HG02763 (cell line): Measurements from ENCODE around the gene EYS.

ENCODE experiments used
- ATAC-seq: cut with Tn5 transposase; IDR thresholded peaks from one replicate; pipeline ENCODE4 v1.9.1; 2021; ENCODE audit warnings: mild to moderate bottlenecking, moderate library complexity; ENCODE audit not compliant: unreplicated experiment

EYS gene

DNA sequence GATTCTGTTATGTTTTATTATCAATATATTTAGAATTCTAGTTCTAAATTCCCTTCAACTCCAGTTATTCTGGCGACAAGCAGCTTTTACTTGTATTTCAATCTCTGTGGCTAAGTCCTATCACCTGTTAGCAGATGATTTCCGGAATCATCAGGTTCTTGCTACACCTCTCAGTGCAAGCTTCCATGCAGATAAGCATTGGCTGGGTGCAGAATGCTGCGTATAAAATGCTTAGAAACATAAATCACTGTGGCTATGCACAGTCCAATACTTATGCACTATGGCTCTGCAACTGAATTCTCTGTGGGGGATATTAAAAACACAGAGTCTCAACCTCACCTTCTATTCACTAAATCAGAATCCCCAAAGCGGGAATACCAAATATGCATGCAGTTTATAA lies 720.0 kb downstream of the EYS start:
- no peak for ATAC-seq

DNA sequence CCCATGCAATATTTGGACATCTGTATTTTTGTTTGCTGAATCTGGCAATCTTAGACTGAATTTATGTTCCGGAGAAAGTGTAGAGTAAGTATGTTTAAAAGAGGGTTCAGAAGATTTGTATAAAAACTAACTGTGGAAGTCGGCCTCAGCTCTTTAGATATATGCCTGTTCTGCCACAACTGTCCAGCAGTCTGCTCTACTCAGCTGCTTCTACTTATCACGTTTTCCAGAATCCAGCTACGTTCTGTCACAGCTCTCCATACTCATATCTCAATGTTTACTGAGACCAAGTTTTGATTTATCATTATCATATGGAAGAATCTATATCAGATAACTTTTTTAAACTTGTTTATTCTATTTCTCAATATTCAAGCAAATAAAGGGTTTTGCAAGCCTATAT lies 721.3 kb downstream of the EYS start:
- ATAC-seq: no peak

DNA sequence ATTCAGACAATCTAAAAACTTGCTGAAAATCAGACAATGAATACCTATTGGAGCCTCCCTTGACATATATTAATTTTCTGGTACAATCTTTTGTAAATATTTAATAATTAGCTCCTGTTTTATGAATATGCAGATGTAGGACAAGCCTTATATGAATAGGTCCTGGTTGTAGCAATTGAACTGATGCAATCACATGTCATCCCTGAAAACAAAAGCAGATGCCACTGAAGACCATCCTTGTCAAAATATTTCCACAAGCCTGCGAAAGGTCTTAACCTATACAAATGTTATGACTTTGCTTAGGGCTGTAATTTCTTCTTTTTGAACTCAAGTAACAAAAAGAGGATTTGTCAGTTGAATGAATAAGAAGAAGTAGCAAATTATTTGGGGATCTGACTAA lies 722.1 kb downstream of the EYS start:
- ATAC-seq: no peak

DNA sequence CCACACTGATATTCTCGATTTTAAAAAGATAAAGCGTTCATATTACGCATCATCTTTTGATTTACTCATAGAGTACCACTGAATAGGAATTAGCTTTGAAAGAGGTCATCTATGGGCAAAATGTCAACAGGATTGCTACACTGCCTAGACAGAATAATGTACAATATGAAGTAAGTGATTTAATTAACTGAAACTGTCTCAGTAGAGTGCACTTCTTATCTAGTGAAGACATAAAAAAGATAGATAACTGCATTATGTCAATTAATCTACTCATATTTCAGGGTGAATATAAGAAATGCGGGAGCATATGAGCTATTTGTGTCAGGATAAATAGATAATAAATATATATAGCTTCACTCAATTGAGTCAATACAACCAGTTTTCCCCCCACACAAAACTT lies 723.9 kb downstream of the EYS start:
- ATAC-seq: no peak

DNA sequence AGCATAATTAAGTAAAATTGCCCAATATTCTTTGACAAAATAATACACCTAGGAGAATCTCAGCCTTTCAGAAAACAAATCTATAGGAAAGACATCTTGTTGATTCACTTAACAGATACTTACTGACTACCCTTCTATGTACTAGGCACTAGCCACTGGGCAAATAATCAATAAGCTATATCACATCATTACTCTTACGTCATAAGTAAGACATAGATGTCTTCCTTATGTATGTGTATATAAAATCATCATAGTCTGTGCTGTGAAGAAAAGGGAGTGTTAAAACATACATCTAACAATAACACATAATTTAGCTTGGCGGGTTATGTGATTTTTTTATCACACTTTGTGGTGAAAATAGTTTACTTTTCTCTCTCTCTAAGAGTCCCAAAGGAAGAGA lies 733.9 kb downstream of the EYS start:
- ATAC-seq: no peak

DNA sequence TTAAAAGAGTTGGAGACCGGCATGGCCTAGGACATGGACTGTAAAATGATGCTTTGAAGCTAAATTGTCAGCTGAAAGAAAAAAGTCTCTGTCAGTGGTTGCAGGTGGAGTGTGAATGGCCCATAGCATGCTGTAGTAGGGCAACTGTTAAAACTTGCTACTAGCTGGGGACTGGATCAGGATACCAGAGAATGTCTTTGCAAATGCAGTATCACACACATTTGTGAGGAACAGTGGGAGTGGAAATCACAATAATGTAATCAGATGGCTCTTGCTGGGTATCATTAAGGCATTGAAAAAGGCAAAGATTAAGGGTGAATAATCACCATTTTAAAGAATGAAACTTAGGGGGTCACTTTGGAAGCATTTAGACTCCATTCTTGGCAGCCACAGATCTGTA lies 737.9 kb downstream of the EYS start:
- no peak for ATAC-seq

DNA sequence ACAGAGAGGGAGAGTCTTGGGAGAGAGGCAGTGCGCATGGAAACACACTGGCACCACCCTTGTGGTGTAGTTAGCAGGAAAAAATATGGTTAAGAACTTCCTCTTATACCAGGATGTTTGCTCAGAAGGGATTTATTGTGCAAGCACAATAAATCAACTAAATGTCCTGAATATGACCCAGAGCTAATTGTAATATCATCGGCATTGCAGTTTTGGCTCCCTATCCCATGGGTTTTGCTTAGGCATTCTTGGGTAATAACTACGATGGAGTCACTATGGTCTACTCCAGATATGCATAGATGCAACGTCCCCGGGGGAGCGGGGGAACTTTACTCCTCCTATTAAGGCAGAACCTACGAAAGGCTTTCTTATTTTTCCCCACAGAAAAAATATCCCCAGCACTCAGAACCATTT lies 751.6 kb downstream of the EYS start:
- no peak for ATAC-seq

DNA sequence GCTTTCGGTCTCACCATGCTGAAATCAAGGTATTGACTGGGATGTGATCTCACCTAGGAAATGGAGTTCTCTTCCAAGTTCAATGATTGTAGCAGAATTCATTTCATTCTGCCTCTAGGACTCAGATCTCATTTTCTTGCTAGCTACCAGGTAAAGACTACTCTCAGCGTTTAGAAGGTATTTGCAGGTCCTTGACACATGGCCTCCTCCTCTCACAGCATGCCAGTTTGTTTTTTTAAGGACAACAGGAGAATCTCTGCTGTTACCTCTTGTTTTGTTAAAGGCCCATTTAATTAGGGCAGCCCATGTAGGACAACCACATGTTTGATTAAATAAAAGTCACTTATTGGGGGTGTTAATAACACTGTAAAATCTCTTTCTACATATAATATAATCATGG lies 757.8 kb downstream of the EYS start:
- no peak for ATAC-seq

DNA sequence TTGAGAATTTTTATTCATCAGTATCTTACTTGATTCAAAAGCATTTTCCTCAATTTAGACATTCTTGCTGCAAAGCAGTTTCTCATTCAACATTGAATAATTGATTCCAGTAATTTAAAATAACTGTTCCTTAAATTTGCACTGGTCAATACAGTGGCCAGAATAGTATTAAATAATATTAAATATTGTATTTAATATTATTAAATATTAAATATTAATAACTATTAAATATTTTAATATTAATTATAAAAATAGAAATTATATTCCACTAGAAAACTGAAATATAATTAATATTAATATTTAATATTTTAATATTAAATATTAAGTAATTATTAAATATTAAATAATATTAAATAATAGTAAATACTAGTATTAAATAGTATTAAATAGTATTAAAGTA lies 758.8 kb downstream of the EYS start:
- ATAC-seq: no peak

DNA sequence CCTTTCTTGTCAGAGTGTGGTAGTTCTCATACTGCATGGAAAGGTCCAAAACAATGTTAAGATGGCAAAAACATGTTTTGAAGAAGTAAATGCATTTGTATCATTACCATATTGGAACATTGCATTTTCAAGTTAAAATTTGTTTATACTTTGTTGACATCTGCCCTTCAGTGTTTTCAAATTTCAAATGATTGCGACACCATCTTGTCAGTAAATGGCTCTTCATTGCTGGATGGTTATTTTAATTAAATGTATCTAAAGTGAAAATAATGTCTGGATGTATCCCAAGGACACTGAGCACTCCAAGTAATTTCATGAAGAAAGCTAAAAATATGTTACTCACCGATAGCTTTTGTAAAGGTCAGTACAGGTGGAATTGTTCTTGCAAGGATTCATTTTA lies 761.6 kb downstream of the EYS start:
- ATAC-seq: no peak

DNA sequence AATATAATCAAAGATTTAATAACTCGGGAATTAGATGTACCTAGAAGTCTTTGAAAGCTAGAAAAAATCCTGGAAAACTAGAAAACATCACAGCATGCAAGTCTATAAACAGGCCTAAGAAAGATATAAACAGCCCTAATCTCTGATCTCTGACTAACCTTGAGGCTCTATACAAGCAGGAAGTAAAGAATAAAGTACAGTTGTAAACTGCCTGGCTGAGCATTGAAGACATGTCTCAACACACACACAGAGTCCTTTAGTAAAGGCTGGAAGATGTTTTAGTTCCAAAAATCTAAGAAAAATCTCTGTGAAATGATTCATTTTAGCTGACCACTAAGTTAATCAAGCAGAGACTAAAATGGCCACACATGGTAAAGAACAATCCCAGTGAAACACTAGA lies 774.5 kb downstream of the EYS start:
- ATAC-seq: no peak

DNA sequence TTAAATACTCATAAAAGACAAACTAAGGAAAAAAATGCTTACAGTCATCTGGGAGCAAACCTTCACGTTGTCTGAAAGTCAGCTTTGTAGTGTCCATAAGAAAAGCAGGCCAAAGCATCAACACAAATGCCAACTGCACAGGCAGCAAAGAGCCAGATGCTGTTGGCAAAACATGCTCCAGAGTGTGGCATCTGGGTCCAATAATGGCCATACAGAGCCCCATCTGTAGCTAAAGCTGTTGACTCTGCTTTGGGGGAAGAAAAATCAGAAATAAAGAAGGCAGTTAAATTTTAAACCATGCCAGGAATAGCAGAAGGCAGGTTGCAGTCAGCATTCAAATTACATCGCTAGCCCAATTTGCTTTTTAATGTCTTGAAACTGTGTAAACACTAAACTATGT lies 776.3 kb downstream of the EYS start:
- ATAC-seq: no peak

DNA sequence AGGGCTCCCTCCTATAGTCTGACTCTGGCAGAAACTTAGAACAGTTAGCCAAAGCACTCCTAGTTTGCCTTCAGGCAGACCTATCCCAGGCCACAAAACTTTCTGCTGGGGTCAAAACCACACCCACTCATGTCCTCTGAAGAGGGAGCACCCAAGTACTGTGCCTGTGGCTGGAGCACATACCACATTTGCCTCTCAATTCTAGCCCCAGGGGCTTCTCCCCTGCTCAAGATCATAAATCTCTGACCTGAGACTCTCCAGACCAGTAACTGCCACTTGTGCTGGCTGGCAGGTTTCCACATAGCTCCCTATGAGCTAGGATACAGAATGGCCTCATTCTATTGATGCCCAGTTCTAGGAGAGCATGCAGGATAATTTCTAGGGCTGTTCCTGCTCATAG lies 781.0 kb downstream of the EYS start:
- ATAC-seq: no peak

DNA sequence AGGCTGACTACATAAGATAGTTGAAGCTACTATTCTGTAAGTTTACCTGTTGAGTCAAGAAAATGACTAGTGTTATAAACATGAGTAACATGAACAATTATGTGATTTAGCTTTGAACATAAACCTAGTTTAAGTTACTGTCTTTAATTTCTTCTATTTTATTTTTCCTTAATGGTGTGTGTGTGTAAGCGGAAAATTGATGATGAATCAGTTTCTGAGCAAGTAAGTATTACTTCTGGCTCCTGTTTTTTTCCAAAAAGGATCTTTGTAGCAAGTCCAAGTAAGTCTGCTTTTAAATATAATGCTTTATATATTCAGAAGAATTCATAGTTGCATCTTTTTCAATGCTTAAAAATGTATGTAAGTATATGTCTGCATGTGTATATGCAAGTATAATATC lies 786.8 kb downstream of the EYS start:
- ATAC-seq: no peak

DNA sequence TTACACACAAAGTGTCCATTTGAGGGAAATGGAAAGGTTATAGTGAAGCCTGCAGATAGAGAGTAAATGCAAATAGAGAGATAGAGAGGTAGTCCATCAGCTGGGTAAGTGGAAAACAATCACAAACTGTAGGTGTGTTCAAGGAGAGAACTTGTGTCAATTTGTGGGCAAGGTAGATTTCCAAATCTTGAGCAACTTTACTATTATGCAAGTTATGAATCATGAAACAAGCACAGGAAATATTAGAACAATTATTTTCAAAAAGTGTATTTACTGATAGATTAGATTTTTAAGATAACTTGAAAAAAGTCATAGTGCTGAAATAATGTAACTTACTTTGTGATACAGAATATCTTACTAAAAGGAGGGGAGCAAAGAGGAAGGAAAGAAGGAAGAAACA lies 792.9 kb downstream of the EYS start:
- no peak for ATAC-seq

DNA sequence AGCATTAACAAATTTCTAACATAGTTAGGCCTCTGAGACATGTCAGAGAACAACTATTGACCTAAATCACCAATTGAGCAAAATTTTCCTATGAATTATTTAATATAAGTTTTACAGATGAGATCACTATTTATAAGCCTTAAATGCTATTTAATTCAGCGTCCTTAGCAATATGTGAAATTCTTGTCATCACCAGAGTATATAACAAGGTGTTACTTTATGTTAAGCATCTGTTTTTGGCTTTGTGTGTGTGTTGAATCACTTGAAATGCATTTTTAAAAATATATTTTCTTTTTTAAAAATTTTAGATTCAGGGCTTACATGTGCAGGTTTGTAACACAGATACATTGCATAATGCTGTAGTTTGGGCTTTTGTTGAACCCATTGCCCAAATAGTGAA lies 794.1 kb downstream of the EYS start:
- ATAC-seq: no peak

DNA sequence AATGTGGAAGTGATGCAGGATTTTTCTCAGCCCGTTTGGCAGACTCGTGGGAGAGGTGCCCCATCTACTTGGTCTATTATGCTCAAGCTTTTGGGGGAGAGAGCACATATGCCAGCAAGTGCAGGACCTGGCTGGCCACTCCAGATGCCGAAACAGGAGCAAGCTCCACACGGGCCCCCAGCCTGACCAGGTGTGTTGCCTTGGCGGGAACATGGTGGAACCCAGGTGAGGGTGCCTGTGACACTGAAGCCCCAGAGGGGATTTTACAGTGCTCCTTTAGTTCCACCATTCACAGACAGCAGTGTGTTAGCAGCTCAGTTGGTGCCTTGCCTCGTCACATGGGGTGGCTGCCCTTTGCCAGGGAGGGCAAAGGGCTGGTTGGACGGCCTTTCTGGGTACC lies 798.9 kb downstream of the EYS start:
- no peak for ATAC-seq

DNA sequence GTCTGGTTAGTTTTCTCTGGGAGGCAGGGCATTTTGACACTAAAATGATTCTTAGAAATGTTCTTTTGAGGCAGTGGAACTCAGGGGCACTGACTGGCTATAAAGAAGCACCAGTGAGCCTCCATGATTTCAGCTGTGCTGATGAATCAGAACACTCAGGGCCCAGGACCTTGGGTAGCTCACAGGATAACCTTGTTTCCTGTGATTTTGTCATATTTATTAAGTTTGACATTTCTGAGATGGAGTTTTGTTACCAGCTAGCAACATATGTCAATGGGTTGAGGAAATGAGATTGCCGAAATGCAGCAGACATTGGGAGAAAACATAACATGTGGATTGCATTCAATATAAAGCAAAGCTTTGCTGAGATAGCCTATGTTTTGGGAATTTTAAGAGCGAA lies 802.4 kb downstream of the EYS start:
- ATAC-seq: no peak

DNA sequence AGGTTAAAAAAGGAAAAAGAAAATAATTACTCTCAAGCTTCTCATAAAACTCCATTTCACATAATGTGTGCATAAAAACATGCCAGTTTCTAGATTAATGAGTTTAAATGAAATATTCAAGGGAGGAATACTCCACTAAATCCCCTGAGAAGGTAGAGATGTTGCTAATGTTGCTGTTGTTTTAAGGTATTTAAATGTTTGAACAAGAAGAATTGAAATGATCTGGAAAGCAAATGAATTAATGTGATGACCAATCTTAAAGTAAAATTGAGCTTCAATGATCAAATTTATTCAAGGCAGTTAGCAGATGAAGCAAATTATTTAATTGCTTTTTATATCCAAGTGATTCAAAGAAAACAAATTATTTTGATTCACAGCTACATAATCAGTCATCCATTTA lies 804.4 kb downstream of the EYS start:
- no peak for ATAC-seq

DNA sequence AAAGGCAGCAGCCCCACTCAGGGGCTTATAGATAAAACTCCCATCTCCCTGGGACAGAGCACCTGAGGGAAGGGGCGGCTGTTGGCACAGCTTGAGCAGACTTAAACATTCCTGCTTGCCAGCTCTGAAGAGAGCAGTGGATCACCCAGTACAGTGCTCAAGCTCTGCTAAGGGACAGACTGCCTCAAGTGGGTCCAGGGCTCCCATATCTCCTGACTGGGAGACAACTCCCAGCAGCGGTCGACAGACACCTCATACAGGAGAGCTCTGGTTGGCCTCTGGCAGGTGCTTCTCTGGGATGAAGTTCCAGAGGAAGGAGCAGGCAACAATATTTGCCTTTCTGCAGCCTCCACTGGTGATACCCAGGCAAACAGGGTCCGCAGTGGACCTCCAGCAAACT lies 810.1 kb downstream of the EYS start:
- no peak for ATAC-seq

DNA sequence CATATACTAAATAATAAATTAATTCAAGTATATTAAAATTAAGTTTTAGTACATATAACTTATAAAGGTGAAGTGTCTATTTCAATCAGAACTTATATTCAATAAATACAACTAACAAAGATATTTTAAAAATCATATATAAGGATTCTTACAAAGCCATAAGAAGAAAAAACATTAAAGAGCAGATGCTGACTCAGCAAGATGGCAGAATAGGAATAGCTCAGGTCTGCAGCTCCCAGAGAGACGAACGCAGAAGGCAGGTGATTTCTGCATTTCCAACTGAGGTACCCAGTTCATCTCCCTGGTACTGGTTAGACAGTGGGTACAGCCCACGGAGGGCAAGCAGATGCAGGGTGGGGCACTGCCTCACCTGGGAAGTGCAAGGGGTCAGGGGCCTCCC lies 811.1 kb downstream of the EYS start:
- ATAC-seq: no peak

DNA sequence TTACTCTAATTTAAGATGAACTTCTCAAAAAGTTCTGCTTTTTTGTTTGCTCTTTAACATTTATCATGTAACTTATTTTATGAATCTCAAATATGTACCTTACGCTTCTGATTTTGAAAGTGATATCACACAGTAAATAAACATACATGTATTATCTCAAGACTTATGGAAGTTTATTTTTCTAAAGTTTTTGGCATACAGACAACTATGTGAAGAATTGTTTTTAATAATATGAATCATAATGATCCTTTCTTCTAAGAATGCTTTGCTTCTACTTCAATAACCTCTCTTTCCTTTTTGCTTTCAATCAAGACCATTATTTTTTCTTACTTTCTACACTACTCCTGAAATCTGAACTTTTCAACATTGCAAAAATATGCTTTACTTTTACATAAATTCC lies 816.4 kb downstream of the EYS start:
- ATAC-seq: no peak

DNA sequence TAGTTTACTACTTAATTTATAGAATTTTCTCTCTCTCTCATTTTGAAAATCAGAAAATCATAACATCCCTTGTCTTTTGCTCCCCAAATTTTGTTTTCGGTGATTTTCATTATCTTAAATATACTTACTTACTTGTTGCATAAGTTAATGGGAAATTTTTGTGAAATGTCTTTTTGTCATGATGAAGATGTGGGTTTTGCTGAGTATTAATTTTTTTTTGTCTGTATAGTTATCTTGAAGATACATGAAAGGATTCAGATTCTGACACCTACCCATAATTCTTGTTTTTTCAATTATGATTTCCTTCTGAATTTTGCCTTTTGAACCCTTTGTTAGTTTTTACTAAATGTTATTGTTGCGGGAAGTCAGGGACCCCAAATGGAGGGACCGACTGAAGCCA lies 817.9 kb downstream of the EYS start:
- ATAC-seq: no peak

DNA sequence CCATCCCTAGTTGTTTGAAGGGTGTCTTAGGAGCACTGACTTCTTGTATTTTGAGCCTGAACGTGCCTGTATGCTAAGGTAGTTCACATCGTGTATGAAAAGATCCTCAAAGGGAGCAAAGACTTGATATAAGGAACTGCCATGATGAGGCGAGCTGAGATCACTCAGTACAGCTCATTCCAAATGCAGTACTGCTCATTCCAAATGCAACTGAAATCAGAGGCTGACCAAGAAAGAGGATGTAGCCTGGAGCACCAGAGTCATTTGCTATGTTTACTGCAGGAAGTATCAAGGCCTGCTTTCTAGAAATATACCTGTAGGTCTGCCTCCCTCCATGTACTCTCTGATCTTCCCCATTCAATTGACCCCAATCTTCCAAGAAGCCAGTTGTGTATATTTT lies 832.2 kb downstream of the EYS start:
- ATAC-seq: no peak
